Stomach (tissue), 9 donors: ENCODE data around the gene ANKRD12. TPM values are rescaled to one million over a fixed set of nuclear protein-coding genes. Genes with fewer than 3 reads are reported as not detected.

ENCODE experiments used
- DNase-seq, 2 donors: peaks; one replicate each; pipeline versions ENCODE4 v3.0.0 to v3.0.0-alpha.2; 2013 to 2019
- H3K27ac ChIP-seq, 5 donors: fragments of 200-600 bp in 4 of 5; sonication (generic) in 4 of 5; one replicate each; pipeline ENCODE4 v1.5.1; 2013 to 2019; ENCODE audit warnings: mild to moderate bottlenecking in 1 of 5, moderate library complexity in 1 of 5
- H3K27me3 ChIP-seq, 3 donors: fragments of 200-600 bp; sonication (generic); one replicate each; pipeline ENCODE4 v1.5.1; 2017 to 2019; ENCODE audit warnings: mixed run types in 1 of 3
- H3K36me3 ChIP-seq, 4 donors: fragments of 200-600 bp; sonication (generic); 1 replicate in 3 of 4; 2 replicates in 1 of 4; pipeline ENCODE4 v1.5.1; 2016 to 2019
- H3K4me1 ChIP-seq, 4 donors: fragments of 200-600 bp; sonication (generic); one replicate each; pipeline ENCODE4 v1.5.1; 2016 to 2019
- H3K4me3 ChIP-seq, 4 donors: fragments of 200-600 bp; sonication (generic) in 3 of 4; one replicate each; pipeline ENCODE4 v1.5.1; 2016 to 2019; ENCODE audit warnings: mild to moderate bottlenecking in 1 of 4
- H3K9me3 ChIP-seq, 4 donors: fragments of 200-600 bp; sonication (generic); one replicate each; pipeline ENCODE4 v1.5.1; 2016 to 2019
- CTCF ChIP-seq, 7 experiments: fragments of 450-650 bp in 4 of 7; fragments of 200-600 bp in 3 of 7; sonication (generic) in 3 of 7; IDR thresholded peaks; one replicate each; pipeline ENCODE4 v1.5.1; 2016 to 2019; ENCODE audit warnings: antibody characterized with exemption in 7 of 7, control low read depth in 2 of 7, mild to moderate bottlenecking in 1 of 7
- EP300 ChIP-seq: sonication (generic); formaldehyde crosslinking; IDR thresholded peaks from one replicate; pipeline ENCODE4 v1.6.1; 2017; ENCODE audit warnings: antibody characterized with exemption
- POLR2A ChIP-seq, 4 donors: fragments of 450-650 bp; IDR thresholded peaks; one replicate each; pipeline ENCODE4 v1.6.1; 2016; ENCODE audit warnings: antibody characterized with exemption in 4 of 4, control low read depth in 2 of 4, mild to moderate bottlenecking in 1 of 4, moderate library complexity in 1 of 4
- POLR2AphosphoS5 ChIP-seq, 3 donors: sonication (generic); formaldehyde crosslinking; IDR thresholded peaks; one replicate each; pipeline ENCODE4 v1.6.1; 2016; ENCODE audit warnings: antibody characterized with exemption in 3 of 3
- WGBS, 5 donors: extraction: QIAGEN DNeasy Blood & Tissue Kit in 3 of 5; methylation state at CpG; one replicate each; pipeline versions ENCODE4 v1.1.5 to v1.1.7; 2013 to 2018; 5-methylcytosine and 5-hydroxymethylcytosine counted together
- intact Hi-C: fragments of 100-400 bp; cut with DNase I; formaldehyde crosslinking; loops from one replicate; pipeline ENCODE4 v1.15.1; 2023; ENCODE audit warnings: low total_unique reads
- polyA plus RNA-seq, 3 donors: library from polyadenylated mRNA; stranded (reverse); fragments of 200-250 nt; gene quantifications; one replicate each; pipeline ENCODE4 v1.2.3, GENCODE V29; 2013
- total RNA-seq, 5 donors: library from RNA; depleted of rRNA; stranded (reverse); fragments of >200 nt; gene quantifications; one replicate each; pipeline versions ENCODE4 v1.1.0 to v1.2.3, GENCODE V29; 2014 to 2016
- donor health status: healthy with polysubstance abuse.
- donor health status: Bipolar disorder and iron deficiency.
- donor health status: healthy.

The ANKRD12 gene
- total and polyA plus RNA-seq, 8 donors = 10.0 to 85.5 (median 46.0) TPM

GRCh38 chr18:9172506-9173127 lies 36.0 kb downstream of the ANKRD12 start:
- 85 to 95% (median 92%) methylated on average over 4 of the region's 4 CpGs for WGBS, 5 donors
- no peak for DNase-seq
- H3K9me3 ChIP-seq = no peaks in the 10 kb centered on the region
- no peak overlapping the region for H3K27ac ChIP-seq
- no peak overlapping the region for H3K4me3 ChIP-seq
- H3K27me3 ChIP-seq = no peaks in the 10 kb centered on the region
- intact Hi-C loops = no loop called here
- H3K36me3 ChIP-seq = no peaks in the 10 kb centered on the region
- no peak for TF ChIP-seq CTCF (IDR thresholded peaks at IDR 0.05)
- no peak for TF ChIP-seq POLR2A (IDR thresholded peaks at IDR 0.05)
- no peak for TF ChIP-seq EP300
- no peak for TF ChIP-seq POLR2AphosphoS5 (IDR thresholded peaks at IDR 0.05)
- H3K4me1 ChIP-seq = peaks cover 14 to 55% (median 35%) of the 10 kb centered on the region in 4 donors

GRCh38 chr18:9173770-9174233 lies 37.2 kb downstream of the ANKRD12 start:
- H3K9me3 ChIP-seq = no peaks in the 10 kb centered on the region
- intact Hi-C loops = no loop called here
- H3K27me3 ChIP-seq = no peaks in the 10 kb centered on the region
- H3K27ac ChIP-seq = no peak overlapping the region
- H3K36me3 ChIP-seq = no peaks in the 10 kb centered on the region
- WGBS, 5 donors = 82 to 90% (median 84%) methylated on average over 6 of the region's 6 CpGs
- peaks cover 14 to 63% (median 38%) of the 10 kb centered on the region in 4 donors for H3K4me1 ChIP-seq
- H3K4me3 ChIP-seq = no peak overlapping the region
- DNase-seq = no peak
- TF ChIP-seq CTCF (IDR thresholded peaks at IDR 0.05) (no peak), EP300 (no peak), POLR2AphosphoS5 (IDR thresholded peaks at IDR 0.05) (no peak), POLR2A (IDR thresholded peaks at IDR 0.05) (no peak)

GRCh38 chr18:9174302-9174701 lies 37.7 kb downstream of the ANKRD12 start:
- DNase-seq = no peak
- H3K27me3 ChIP-seq = no peaks in the 10 kb centered on the region
- no peak overlapping the region for H3K27ac ChIP-seq
- no peak overlapping the region for H3K4me3 ChIP-seq
- 50 to 100% (median 91%) methylated on average over 1 to 4 of the region's 4 CpGs for WGBS, 5 donors
- no peaks in the 10 kb centered on the region for H3K9me3 ChIP-seq
- TF ChIP-seq CTCF (IDR thresholded peaks at IDR 0.05) (no peak), POLR2AphosphoS5 (IDR thresholded peaks at IDR 0.05) (no peak), POLR2A (IDR thresholded peaks at IDR 0.05) (no peak), EP300 (no peak)
- no peaks in the 10 kb centered on the region for H3K36me3 ChIP-seq
- intact Hi-C loops = no loop called here
- H3K4me1 ChIP-seq = peaks cover 14 to 67% (median 41%) of the 10 kb centered on the region in 4 donors

GRCh38 chr18:9175115-9175514 lies 38.5 kb downstream of the ANKRD12 start:
- Histone ChIP-seq H3K27me3 (no peaks in the 10 kb centered on the region), H3K36me3 (no peaks in the 10 kb centered on the region), H3K4me3 (no peak overlapping the region), H3K27ac (no peak overlapping the region), H3K9me3 (no peaks in the 10 kb centered on the region), H3K4me1 (peaks cover 14 to 73% (median 45%) of the 10 kb centered on the region in 4 donors)
- intact Hi-C loops = no loop called here
- TF ChIP-seq EP300 (no peak), CTCF (IDR thresholded peaks at IDR 0.05) (no peak), POLR2AphosphoS5 (IDR thresholded peaks at IDR 0.05) (no peak), POLR2A (IDR thresholded peaks at IDR 0.05) (no peak)
- WGBS, 5 donors = 89 to 100% (median 100%) methylated on average over 1 of the region's 1 CpG
- DNase-seq = no peak
